B cell (primary cell): ENCODE measurements around the gene APOL2. TPM values are rescaled to one million over a fixed set of nuclear protein-coding genes. Genes with fewer than 3 reads are reported as not detected.

Experiments
- ATAC-seq: fragments of 200-7000 bp; cut with Tn5 transposase; one replicate; pipeline ENCODE4 v1.10.0; 2021; ENCODE audit warnings: low read depth, mild to moderate bottlenecking, moderate number of reproducible peaks, moderate library complexity
- CTCF ChIA-PET: fragments of 350-600 bp; sonication (Branson Sonifier 250); formaldehyde crosslinking; loops from one replicate; lab custom pipeline; 2021; ENCODE audit warnings: antibody characterized with exemption, inconsistent platforms; lab: Charles Lee
- POLR2A ChIA-PET: fragments of 350-600 bp; sonication (Branson Sonifier 250); formaldehyde crosslinking; loops from one replicate; lab custom pipeline; 2021; ENCODE audit warnings: antibody characterized with exemption; lab: Charles Lee
- DNase-seq: peaks from one replicate; pipeline ENCODE4 v3.0.0; 2013
- H2AFZ ChIP-seq: 2 replicates; pipeline ENCODE4 v1.6.1; 2012; ENCODE audit warnings: mild to moderate bottlenecking, low read depth, low read length; ENCODE audit not compliant: insufficient read depth, poor library complexity, severe bottlenecking
- H3K27ac ChIP-seq, 2 donors: 1 replicate in 1 of 2; 2 replicates in 1 of 2; pipeline ENCODE4 v1.5.1; 2012 to 2013; ENCODE audit warnings: low read length in 2 of 2, mild to moderate bottlenecking in 2 of 2, moderate library complexity in 1 of 2
- H3K27me3 ChIP-seq, 4 experiments: fragments of 200-600 bp in 1 of 4; sonication (generic) in 1 of 4; replicated peaks in 1 of 4; 1 replicate in 2 of 4; 2 replicates in 2 of 4; pipeline versions ENCODE4 v1.6.1 to v1.7.0; 2013 to 2016; ENCODE audit warnings: low read length in 3 of 4, mild to moderate bottlenecking in 2 of 4, mixed read lengths in 1 of 4, moderate library complexity in 1 of 4; ENCODE audit not compliant: insufficient read depth in 4 of 4, control insufficient read depth in 3 of 4; ENCODE audit errors: control extremely low read depth in 1 of 4
- H3K36me3 ChIP-seq, 2 experiments: replicated peaks in 1 of 2; 1 replicate in 1 of 2; 2 replicates in 1 of 2; pipeline versions ENCODE4 v1.6.1 to v1.7.1; 2013; ENCODE audit warnings: low read length in 1 of 2; ENCODE audit not compliant: insufficient read depth in 2 of 2, control insufficient read depth in 1 of 2; ENCODE audit errors: control extremely low read depth in 1 of 2, extremely low read depth in 1 of 2
- H3K4me1 ChIP-seq, 2 donors: fragments of 200-600 bp in 1 of 2; sonication (generic) in 1 of 2; 1 replicate in 1 of 2; 2 replicates in 1 of 2; pipeline versions ENCODE4 v1.5.1 to v1.6.1; 2013 to 2017; ENCODE audit warnings: low read length in 2 of 2; ENCODE audit not compliant: control insufficient read depth in 2 of 2, insufficient read depth in 2 of 2
- H3K4me2 ChIP-seq: replicated peaks from 2 replicates; pipeline ENCODE3; 2012; ENCODE audit warnings: mild to moderate bottlenecking, low read depth, low read length; ENCODE audit not compliant: poor library complexity, severe bottlenecking
- H3K4me3 ChIP-seq, 5 experiments: fragments of 200-600 bp in 1 of 5; sonication (generic) in 1 of 5; 1 replicate in 3 of 5; 2 replicates in 2 of 5; pipeline versions ENCODE4 v1.5.1 to v1.7.0; 2011 to 2016; ENCODE audit warnings: low read length in 4 of 5, mild to moderate bottlenecking in 4 of 5, low read depth in 2 of 5, control low read depth in 1 of 5, moderate library complexity in 1 of 5; ENCODE audit not compliant: insufficient read depth in 1 of 5; ENCODE audit errors: control extremely low read depth in 1 of 5, extremely low read depth in 1 of 5
- H3K79me2 ChIP-seq: fragments of 200-600 bp; sonication (generic); one replicate; pipeline ENCODE4 v1.6.0; 2016; ENCODE audit warnings: low read length; ENCODE audit not compliant: control insufficient read depth, insufficient read depth
- H3K9ac ChIP-seq: fragments of 200-600 bp; sonication (generic); 2 replicates; pipeline ENCODE4 v1.6.1; 2017; ENCODE audit warnings: mild to moderate bottlenecking, low read length, moderate library complexity
- H3K9me3 ChIP-seq, 3 donors: one replicate each; pipeline versions ENCODE4 v1.6.1 to v1.7.1; 2013; ENCODE audit warnings: low read length in 2 of 3; ENCODE audit not compliant: control insufficient read depth in 2 of 3, insufficient read depth in 1 of 3; ENCODE audit errors: control extremely low read depth in 1 of 3
- H4K20me1 ChIP-seq: 2 replicates; pipeline ENCODE4 v1.6.0; 2012; ENCODE audit warnings: mild to moderate bottlenecking, low read length; ENCODE audit not compliant: insufficient read depth, control insufficient read depth, poor library complexity, severe bottlenecking
- H3K27ac Mint-ChIP-seq: one replicate; pipeline ENCODE4 v1.8.0; 2021; ENCODE audit warnings: mixed read lengths
- H3K27me3 Mint-ChIP-seq: one replicate; pipeline ENCODE4 v1.8.0; 2021; ENCODE audit warnings: mixed read lengths
- H3K4me1 Mint-ChIP-seq: one replicate; pipeline ENCODE4 v1.8.0; 2021; ENCODE audit warnings: mixed read lengths
- H3K4me3 Mint-ChIP-seq: one replicate; pipeline ENCODE4 v1.8.0; 2021; ENCODE audit warnings: mixed read lengths
- H3K9me3 Mint-ChIP-seq: one replicate; pipeline ENCODE4 v1.8.0; 2022; ENCODE audit warnings: mixed read lengths; ENCODE audit not compliant: insufficient read depth
- EZH2 ChIP-seq: IDR thresholded peaks from 2 replicates; pipeline ENCODE4 v1.6.1; 2012; ENCODE audit warnings: borderline replicate concordance, low read depth, mild to moderate bottlenecking, moderate library complexity, low read length; ENCODE audit not compliant: insufficient read depth, poor library complexity, severe bottlenecking
- WGBS: methylation state at CpG from one replicate; pipeline ENCODE4 v1.1.5; 2013; ENCODE audit warnings: missing lambda C conversion rate; ENCODE audit not compliant: insufficient coverage; 5-methylcytosine and 5-hydroxymethylcytosine counted together
- intact Hi-C: fragments of 100-400 bp; cut with micrococcal nuclease; formaldehyde crosslinking; loops from one replicate; pipeline ENCODE4 v1.10.0; 2022
- polyA plus RNA-seq: library from polyadenylated mRNA; depleted of rRNA; stranded (reverse); fragments of >200 nt; gene quantifications from 2 replicates; pipeline ENCODE4 v1.2.3, GENCODE V29; 2012
- total RNA-seq, 2 donors: library from RNA; stranded (reverse); fragments of 120-200 nt in 1 of 2; gene quantifications; 1 replicate in 1 of 2; 2 replicates in 1 of 2; pipeline versions ENCODE4 v1.2.3 to v1.2.4, GENCODE V29; 2013 to 2022
- TF ChIP-seq, protein P1 (sequence below): fragments of 200-600 bp; IDR thresholded peaks from one replicate; pipeline ENCODE4 v1.8.0; 2022; ENCODE audit warnings: antibody characterized with exemption, mild to moderate bottlenecking

The APOL2 gene
- total and polyA plus RNA-seq, 2 donors (not counting 1 experiment from before 2014, with no cell fraction given) = 29.4 to 60.6 TPM

- Mint-ChIP-seq H3K4me3 (no peak overlapping the region), H3K4me1 (no peaks in the 10 kb centered on the region), H3K27me3 (no peaks in the 10 kb centered on the region), H3K27ac (no peak overlapping the region), H3K9me3 (no peaks in the 10 kb centered on the region)
- Histone ChIP-seq H3K4me1 (no peaks in the 10 kb centered on the region), H3K4me2 (no peak overlapping the region), H3K9ac (no peak overlapping the region), H2AFZ (no peak overlapping the region), H3K9me3 (no peaks in the 10 kb centered on the region), H3K36me3 (peaks cover 1 to 11% of the 10 kb centered on the region in 2 experiments), H3K27ac (no peak overlapping the region), H3K27me3 (no peaks in the 10 kb centered on the region), H4K20me1 (no peaks in the 10 kb centered on the region), H3K4me3 (no peak overlapping the region), H3K79me2 (no peaks in the 10 kb centered on the region)
- WGBS = 96% methylated on average over 9 of the region's 11 CpGs
- ATAC-seq (no peak), DNase-seq (no peak)
- CTCF ChIA-PET = interaction anchor here (1.4 kb wide), 1 partner anchor 203 kb away, joined by 3 read pairs; no protein-coding TSS in a partner anchor
- POLR2A ChIA-PET = no interaction called here
- TF ChIP-seq, protein P1, sequence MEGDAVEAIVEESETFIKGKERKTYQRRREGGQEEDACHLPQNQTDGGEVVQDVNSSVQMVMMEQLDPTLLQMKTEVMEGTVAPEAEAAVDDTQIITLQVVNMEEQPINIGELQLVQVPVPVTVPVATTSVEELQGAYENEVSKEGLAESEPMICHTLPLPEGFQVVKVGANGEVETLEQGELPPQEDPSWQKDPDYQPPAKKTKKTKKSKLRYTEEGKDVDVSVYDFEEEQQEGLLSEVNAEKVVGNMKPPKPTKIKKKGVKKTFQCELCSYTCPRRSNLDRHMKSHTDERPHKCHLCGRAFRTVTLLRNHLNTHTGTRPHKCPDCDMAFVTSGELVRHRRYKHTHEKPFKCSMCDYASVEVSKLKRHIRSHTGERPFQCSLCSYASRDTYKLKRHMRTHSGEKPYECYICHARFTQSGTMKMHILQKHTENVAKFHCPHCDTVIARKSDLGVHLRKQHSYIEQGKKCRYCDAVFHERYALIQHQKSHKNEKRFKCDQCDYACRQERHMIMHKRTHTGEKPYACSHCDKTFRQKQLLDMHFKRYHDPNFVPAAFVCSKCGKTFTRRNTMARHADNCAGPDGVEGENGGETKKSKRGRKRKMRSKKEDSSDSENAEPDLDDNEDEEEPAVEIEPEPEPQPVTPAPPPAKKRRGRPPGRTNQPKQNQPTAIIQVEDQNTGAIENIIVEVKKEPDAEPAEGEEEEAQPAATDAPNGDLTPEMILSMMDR = no peak
- TF ChIP-seq EZH2 = no peak
- intact Hi-C loops = no loop called here
Measured at GRCh38 chr22:36267896-36268485, 28.7 kb upstream of the APOL2 start.

- CTCF ChIA-PET = no interaction called here
- Histone ChIP-seq H3K4me2 (no peak overlapping the region), H2AFZ (no peak overlapping the region), H3K27ac (no peak overlapping the region), H3K79me2 (no peaks in the 10 kb centered on the region), H3K27me3 (no peaks in the 10 kb centered on the region), H3K4me3 (no peak overlapping the region), H3K9me3 (no peaks in the 10 kb centered on the region), H3K4me1 (no peaks in the 10 kb centered on the region), H4K20me1 (no peaks in the 10 kb centered on the region), H3K9ac (no peak overlapping the region), H3K36me3 (peaks cover 1 to 13% of the 10 kb centered on the region in 2 experiments)
- H3K4me1 Mint-ChIP-seq = no peaks in the 10 kb centered on the region
- no peak overlapping the region for H3K4me3 Mint-ChIP-seq
- no peak for TF ChIP-seq EZH2
- TF ChIP-seq, protein P1 = no peak
- H3K27ac Mint-ChIP-seq = no peak overlapping the region
- no peaks in the 10 kb centered on the region for H3K27me3 Mint-ChIP-seq
- intact Hi-C loops = no loop called here
- POLR2A ChIA-PET = no interaction called here
- ATAC-seq (no peak), DNase-seq (no peak)
- 100% methylated on average over 1 of the region's 4 CpGs for WGBS
- no peaks in the 10 kb centered on the region for H3K9me3 Mint-ChIP-seq
Measured at GRCh38 chr22:36267058-36267457, 27.7 kb upstream of the APOL2 start.
